Cardiac muscle cell (in vitro differentiated cells and primary cell): ENCODE measurements around the gene MAP3K9. TPM values are rescaled to one million over a fixed set of nuclear protein-coding genes. Genes with fewer than 3 reads are reported as not detected.
A peak's percentile ranks its signal among the peaks of the same experiment; 100 is the strongest.

Experiments used
- DNase-seq, 2 donors: peaks; one replicate each; pipeline versions ENCODE4 v3.0.0 to v3.0.0-alpha.2; 2010 to 2017; ENCODE audit warnings: low read depth in 1 of 2, low spot score in 1 of 2
- H3K27ac ChIP-seq: fragments of 200-600 bp; sonication (generic); 2 replicates; pipeline ENCODE4 v1.5.1; 2016
- H3K27me3 ChIP-seq: fragments of 200-600 bp; sonication (generic); 2 replicates; pipeline ENCODE4 v1.6.0; 2016; ENCODE audit warnings: control low read depth
- H3K36me3 ChIP-seq: fragments of 200-600 bp; sonication (generic); 2 replicates; pipeline ENCODE4 v1.5.1; 2016; ENCODE audit warnings: control low read depth
- H3K4me1 ChIP-seq: fragments of 200-600 bp; sonication (generic); 2 replicates; pipeline ENCODE4 v1.8.1; 2017; ENCODE audit warnings: low read depth, mild to moderate bottlenecking, mixed run types
- H3K4me3 ChIP-seq: fragments of 200-600 bp; sonication (generic); 2 replicates; pipeline ENCODE4 v1.5.1; 2016; ENCODE audit warnings: mild to moderate bottlenecking
- H3K9me3 ChIP-seq: fragments of 200-600 bp; sonication (generic); 2 replicates; pipeline ENCODE4 v1.5.1; 2017; ENCODE audit warnings: low read depth, mild to moderate bottlenecking, control low read depth
- CTCF ChIP-seq: IDR thresholded peaks from 2 replicates; pipeline ENCODE4 v1.5.1; 2012; ENCODE audit warnings: low read depth, mild to moderate bottlenecking, low read length
- polyA plus RNA-seq: library from polyadenylated mRNA; unstranded; fragments of >200 nt; fragmentation: Nextera tagmentation; extraction: Ambion mirVana; gene quantifications from 2 replicates; pipeline ENCODE4 v1.2.1, GENCODE V29; 2016
- total RNA-seq: library from RNA; depleted of rRNA; stranded (reverse); fragments of >200 nt; gene quantifications from 2 replicates; pipeline ENCODE4 v1.2.3, GENCODE V29; 2016

The MAP3K9 gene
- total and polyA plus RNA-seq, 2 experiments from 2014 or later = 5.4 to 7.4 TPM

- no peak overlapping the region for H3K27ac ChIP-seq
- no peaks in the 10 kb centered on the region for H3K27me3 ChIP-seq
- no peak for DNase-seq
- peaks cover 14% of the 10 kb centered on the region for H3K4me1 ChIP-seq
- no peak overlapping the region for H3K4me3 ChIP-seq
- no peaks in the 10 kb centered on the region for H3K9me3 ChIP-seq
- H3K36me3 ChIP-seq = no peaks in the 10 kb centered on the region
- TF ChIP-seq CTCF = no peak
Observed at GRCh38 chr14:70833884-70834283, 24.6 kb upstream of the MAP3K9 start.

GRCh38 chr14:70832561-70833305, 23.4 kb upstream of the MAP3K9 start:
- Histone ChIP-seq H3K27ac (peak overlapping the region; percentile 58), H3K36me3 (no peaks in the 10 kb centered on the region)
- no peak for TF ChIP-seq CTCF

GRCh38 chr14:70830998-70831781, 21.9 kb upstream of the MAP3K9 start:
- DNase-seq = no peak
- H3K4me1 ChIP-seq = peaks cover 14% of the 10 kb centered on the region
- no peak for TF ChIP-seq CTCF
- no peaks in the 10 kb centered on the region for H3K27me3 ChIP-seq
- H3K36me3 ChIP-seq = no peaks in the 10 kb centered on the region
- no peak overlapping the region for H3K27ac ChIP-seq
- no peaks in the 10 kb centered on the region for H3K9me3 ChIP-seq
- H3K4me3 ChIP-seq = no peak overlapping the region

More at GRCh38 chr14:70832561-70833305, 23.4 kb upstream of the MAP3K9 start:
- no peaks in the 10 kb centered on the region for H3K27me3 ChIP-seq
- H3K4me3 ChIP-seq = no peak overlapping the region
- H3K4me1 ChIP-seq = peaks cover 14% of the 10 kb centered on the region
- no peaks in the 10 kb centered on the region for H3K9me3 ChIP-seq
- DNase-seq = peak in 1 of 2 donors; percentile 84

GRCh38 chr14:70828188-70828587, 18.9 kb upstream of the MAP3K9 start:
- H3K9me3 ChIP-seq = no peaks in the 10 kb centered on the region
- no peaks in the 10 kb centered on the region for H3K36me3 ChIP-seq
- H3K27me3 ChIP-seq = peaks cover 15% of the 10 kb centered on the region
- H3K4me1 ChIP-seq = peaks cover 14% of the 10 kb centered on the region
- TF ChIP-seq CTCF = no peak
- no peak overlapping the region for H3K27ac ChIP-seq
- no peak overlapping the region for H3K4me3 ChIP-seq
- no peak for DNase-seq

GRCh38 chr14:70827752-70828151, 18.4 kb upstream of the MAP3K9 start:
- Histone ChIP-seq H3K9me3 (no peaks in the 10 kb centered on the region), H3K4me3 (no peak overlapping the region), H3K36me3 (no peaks in the 10 kb centered on the region), H3K4me1 (peaks cover 11% of the 10 kb centered on the region), H3K27me3 (peaks cover 19% of the 10 kb centered on the region), H3K27ac (no peak overlapping the region)
- no peak for TF ChIP-seq CTCF
- DNase-seq = no peak
